H9 (cell line): ENCODE data around the gene HTR7. TPM values are rescaled to one million over a fixed set of nuclear protein-coding genes. Genes with fewer than 3 reads are reported as not detected.

Source experiments
- DNase-seq: peaks from one replicate; pipeline ENCODE4 v3.0.0-alpha.2; 2017
- H2AFZ ChIP-seq: one replicate; pipeline ENCODE4 v1.6.1; 2013; ENCODE audit warnings: mild to moderate bottlenecking, low read length, control low read depth, moderate library complexity
- H2AK5ac ChIP-seq: 2 replicates; pipeline ENCODE4 v1.6.1; 2013; ENCODE audit warnings: low read length, control low read depth, mixed read lengths; ENCODE audit not compliant: insufficient read length
- H2BK120ac ChIP-seq: one replicate; pipeline ENCODE4 v1.6.1; 2013; ENCODE audit warnings: low read depth, mild to moderate bottlenecking, low read length, control low read depth, inconsistent platforms; ENCODE audit not compliant: poor library complexity, severe bottlenecking
- H2BK12ac ChIP-seq: 2 replicates; pipeline ENCODE4 v1.6.1; 2013; ENCODE audit warnings: low read length, control low read depth, mixed read lengths, low read depth; ENCODE audit not compliant: insufficient read length
- H2BK15ac ChIP-seq: 2 replicates; pipeline ENCODE4 v1.6.1; 2013; ENCODE audit warnings: low read depth, low read length, control low read depth
- H2BK20ac ChIP-seq: one replicate; pipeline ENCODE4 v1.6.1; 2013; ENCODE audit warnings: low read depth, mild to moderate bottlenecking, low read length, control low read depth, inconsistent platforms; ENCODE audit not compliant: poor library complexity, severe bottlenecking
- H2BK5ac ChIP-seq: 2 replicates; pipeline ENCODE4 v1.6.1; 2013; ENCODE audit warnings: low read length, control low read depth, mixed read lengths; ENCODE audit not compliant: insufficient read length
- H3K14ac ChIP-seq: 2 replicates; pipeline ENCODE4 v1.6.1; 2013; ENCODE audit warnings: low read length, control low read depth; ENCODE audit not compliant: insufficient read depth
- H3K18ac ChIP-seq: 2 replicates; pipeline ENCODE4 v1.6.1; 2013; ENCODE audit warnings: low read depth, mild to moderate bottlenecking, mixed read lengths, low read length, control low read depth; ENCODE audit not compliant: insufficient read length
- H3K23ac ChIP-seq: 2 replicates; pipeline ENCODE4 v1.6.1; 2013; ENCODE audit warnings: low read length, control low read depth, mixed read lengths, low read depth; ENCODE audit not compliant: insufficient read length
- H3K23me2 ChIP-seq: 2 replicates; pipeline ENCODE4 v1.6.1; 2013; ENCODE audit warnings: low read depth, mild to moderate bottlenecking, mixed read lengths, low read length, control low read depth; ENCODE audit not compliant: insufficient read length, poor library complexity, severe bottlenecking
- H3K27ac ChIP-seq: 2 replicates; pipeline ENCODE4 v1.5.1; 2013; ENCODE audit warnings: low read length, control low read depth, mixed read lengths, low read depth; ENCODE audit not compliant: insufficient read length
- H3K27me3 ChIP-seq: 2 replicates; pipeline ENCODE4 v1.6.1; 2013; ENCODE audit warnings: low read length, control low read depth, inconsistent platforms; ENCODE audit not compliant: insufficient read depth
- H3K4ac ChIP-seq: 2 replicates; pipeline ENCODE4 v1.6.1; 2013; ENCODE audit warnings: low read depth, mild to moderate bottlenecking, control low read depth, inconsistent platforms, low read length, moderate library complexity
- H3K4me1 ChIP-seq: 2 replicates; pipeline ENCODE4 v1.6.1; 2013; ENCODE audit warnings: low read length, control low read depth, inconsistent platforms; ENCODE audit not compliant: insufficient read depth
- H3K4me2 ChIP-seq: 2 replicates; pipeline ENCODE4 v1.6.1; 2013; ENCODE audit warnings: low read length, control low read depth, mixed read lengths; ENCODE audit not compliant: insufficient read length, insufficient read depth
- H3K56ac ChIP-seq: 2 replicates; pipeline ENCODE4 v1.6.1; 2013; ENCODE audit warnings: low read depth, mild to moderate bottlenecking, mixed read lengths, low read length, control low read depth; ENCODE audit not compliant: insufficient read length
- H3K79me1 ChIP-seq: 2 replicates; pipeline ENCODE4 v1.6.1; 2013; ENCODE audit warnings: low read depth, mild to moderate bottlenecking, moderate library complexity, low read length, control low read depth, inconsistent platforms; ENCODE audit not compliant: insufficient read depth, poor library complexity, severe bottlenecking
- H3K79me2 ChIP-seq: 2 replicates; pipeline ENCODE4 v1.6.1; 2013; ENCODE audit warnings: low read length, control low read depth, inconsistent platforms; ENCODE audit not compliant: insufficient read depth
- H3K9ac ChIP-seq: 2 replicates; pipeline ENCODE4 v1.6.1; 2013; ENCODE audit warnings: low read length, control low read depth, mixed read lengths; ENCODE audit not compliant: insufficient read length; ENCODE audit errors: extremely low read depth
- H3K9me3 ChIP-seq: one replicate; pipeline ENCODE4 v1.6.1; 2013; ENCODE audit warnings: low read depth, low read length, inconsistent platforms; ENCODE audit not compliant: control insufficient read depth
- H3T11ph ChIP-seq: one replicate; pipeline ENCODE4 v1.6.1; 2013; ENCODE audit warnings: mild to moderate bottlenecking, low read length, control low read depth, inconsistent platforms
- H4K20me1 ChIP-seq: one replicate; pipeline ENCODE4 v1.6.1; 2013; ENCODE audit not compliant: control insufficient read depth, insufficient read length, insufficient read depth
- H4K5ac ChIP-seq: 2 replicates; pipeline ENCODE4 v1.6.1; 2013; ENCODE audit warnings: low read depth, mild to moderate bottlenecking, mixed read lengths, low read length, control low read depth; ENCODE audit not compliant: insufficient read length
- H4K8ac ChIP-seq: replicated peaks from 2 replicates; pipeline ENCODE4 v1.6.1; 2013; ENCODE audit warnings: low read length, control low read depth, mixed read lengths, low read depth; ENCODE audit not compliant: insufficient read length
- H4K91ac ChIP-seq: 2 replicates; pipeline ENCODE4 v1.6.1; 2013; ENCODE audit warnings: low read depth, mild to moderate bottlenecking, moderate library complexity, mixed read lengths, low read length, control low read depth; ENCODE audit not compliant: insufficient read length
- H3K27ac Mint-ChIP-seq, 3 experiments: 2 replicates in 2 of 3; 3 replicates in 1 of 3; pipeline ENCODE4 v1.8.0; 2020 to 2021; ENCODE audit warnings: mixed read lengths in 3 of 3, mild to moderate bottlenecking in 1 of 3, moderate library complexity in 1 of 3
- H3K27me3 Mint-ChIP-seq: 2 replicates; pipeline ENCODE4 v1.8.0; 2021; ENCODE audit warnings: low read depth, mild to moderate bottlenecking, moderate library complexity, mixed read lengths
- H3K36me3 Mint-ChIP-seq, 3 experiments: 2 replicates in 2 of 3; 3 replicates in 1 of 3; pipeline ENCODE4 v1.8.0; 2020 to 2021; ENCODE audit warnings: low read depth in 3 of 3, mixed read lengths in 3 of 3; ENCODE audit not compliant: insufficient read depth in 1 of 3
- H3K4me1 Mint-ChIP-seq, 2 experiments: 2 replicates each; pipeline ENCODE4 v1.8.0; 2020; ENCODE audit warnings: mixed read lengths in 2 of 2
- H3K4me3 Mint-ChIP-seq, 2 experiments: 2 replicates in 1 of 2; 3 replicates in 1 of 2; pipeline ENCODE4 v1.8.0; 2020 to 2021; ENCODE audit warnings: mild to moderate bottlenecking in 2 of 2, mixed read lengths in 2 of 2, moderate library complexity in 1 of 2
- H3K9me3 Mint-ChIP-seq, 2 experiments: 2 replicates in 1 of 2; 3 replicates in 1 of 2; pipeline ENCODE4 v1.8.0; 2020; ENCODE audit warnings: mild to moderate bottlenecking in 2 of 2, mixed read lengths in 2 of 2, moderate library complexity in 1 of 2
- CTCF ChIP-seq: fragments of 200-600 bp; sonication (generic); conservative IDR thresholded peaks from 3 replicates; pipeline ENCODE4 v1.8.0; 2021; ENCODE audit warnings: antibody characterized with exemption, mild to moderate bottlenecking
- WGBS: extraction: QIAGEN DNeasy Blood & Tissue Kit; methylation state at CpG from one replicate; pipeline ENCODE4 v1.1.7; 2013; ENCODE audit warnings: missing lambda C conversion rate, low lambda C conversion rate, mixed read lengths; ENCODE audit not compliant: insufficient read length; ENCODE audit errors: extremely low coverage; 5-methylcytosine and 5-hydroxymethylcytosine counted together
- total RNA-seq: library from RNA; stranded (reverse); gene quantifications from 2 replicates; pipeline ENCODE4 v1.2.1, GENCODE V29; 2021

HTR7 gene
- total RNA-seq, 1 experiment from 2014 or later, result 21.3 TPM

- peak overlapping the region in 1 of 3 experiments; percentile 55; a peak in 1 of 7 replicates for H3K27ac Mint-ChIP-seq
- peaks cover 13 to 48% of the 10 kb centered on the region in 2 experiments for H3K4me1 Mint-ChIP-seq
- no peak overlapping the region for H3K18ac ChIP-seq
- no peak overlapping the region for H2AK5ac ChIP-seq
- H3K9me3 ChIP-seq, result no peaks in the 10 kb centered on the region
- peaks cover 9% of the 10 kb centered on the region for H3K23me2 ChIP-seq
- peak overlapping the region; percentile 61 for H3K4me2 ChIP-seq
- no peak overlapping the region for H2BK120ac ChIP-seq
- H2BK15ac ChIP-seq, result no peak overlapping the region
- no peak overlapping the region for H2BK20ac ChIP-seq
- H3K4me3 Mint-ChIP-seq, result peak overlapping the region; percentile 77 to 89
- peaks cover 11% of the 10 kb centered on the region; the same call in 1 of the 2 replicates for H3K27me3 ChIP-seq
- H4K91ac ChIP-seq, result no peak overlapping the region
- no peak for TF ChIP-seq CTCF
- no peaks in the 10 kb centered on the region for H4K20me1 ChIP-seq
- no peaks in the 10 kb centered on the region for H3K79me2 ChIP-seq
- H3K23ac ChIP-seq, result no peak overlapping the region
- H4K5ac ChIP-seq, result no peak overlapping the region
- no peaks in the 10 kb centered on the region for H3K36me3 Mint-ChIP-seq
- H3T11ph ChIP-seq, result no peak overlapping the region
- no peak overlapping the region for H3K9ac ChIP-seq
- no peak overlapping the region for H4K8ac ChIP-seq
- no peak overlapping the region for H3K27ac ChIP-seq
- no peaks in the 10 kb centered on the region for H3K4me1 ChIP-seq
- no peak overlapping the region for H2BK12ac ChIP-seq
- H3K56ac ChIP-seq, result no peak overlapping the region
- DNase-seq, result no peak
- H3K9me3 Mint-ChIP-seq, result no peaks in the 10 kb centered on the region; a peak in 1 of 5 replicates
- no CpG with 5 or more reads among the region's 10 CpGs for WGBS
- H3K27me3 Mint-ChIP-seq, result peaks cover 24% of the 10 kb centered on the region
- peak overlapping the region; percentile 77 for H2AFZ ChIP-seq
- H3K14ac ChIP-seq, result no peak overlapping the region
- no peaks in the 10 kb centered on the region for H3K79me1 ChIP-seq
- H3K4ac ChIP-seq, result no peak overlapping the region
- H2BK5ac ChIP-seq, result no peak overlapping the region
These were observed 676 bp upstream of the HTR7 start for GRCh38 chr10:90858461-90858968.
